Stimulated activated CD4-positive, alpha-beta T cell treated with anti-CD3 and anti-CD28 coated beads, Interleukin-15, amount 100 ng/mL, for 1 hour (primary cell): Measurements from ENCODE around the gene SH2D3A.

Experiments used
- DNase-seq, 2 donors: peaks; one replicate each; pipeline ENCODE4 v3.0.0-alpha.2; 2020; ENCODE audit warnings: low read depth in 1 of 2, low spot score in 1 of 2

The SH2D3A gene

DNA sequence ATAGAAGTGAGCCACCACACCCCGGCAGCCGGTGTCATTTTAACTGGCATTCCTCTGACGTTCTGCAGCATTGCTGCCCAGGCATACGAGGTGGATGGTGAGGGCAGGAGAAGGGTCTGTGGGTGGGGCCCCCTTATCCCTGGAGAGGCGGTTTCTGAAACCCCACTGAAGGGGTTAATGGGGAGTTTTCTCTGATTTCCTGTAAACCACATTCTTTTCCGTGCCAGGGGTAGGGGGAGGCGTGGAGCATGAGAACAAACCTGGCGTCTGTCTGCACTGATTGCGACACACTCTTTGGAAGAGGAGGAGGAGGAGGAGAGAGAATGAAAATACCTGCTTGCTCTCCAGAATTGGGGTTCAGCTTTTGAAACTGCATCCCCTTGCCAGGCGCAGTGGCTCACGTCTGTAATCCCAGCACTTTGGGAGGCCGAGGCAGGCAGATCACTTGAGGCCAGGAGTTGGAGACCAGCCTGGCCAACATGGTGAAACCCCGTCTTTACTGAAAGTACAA lies 44.1 kb downstream of the SH2D3A start:
- no peak for DNase-seq

DNA sequence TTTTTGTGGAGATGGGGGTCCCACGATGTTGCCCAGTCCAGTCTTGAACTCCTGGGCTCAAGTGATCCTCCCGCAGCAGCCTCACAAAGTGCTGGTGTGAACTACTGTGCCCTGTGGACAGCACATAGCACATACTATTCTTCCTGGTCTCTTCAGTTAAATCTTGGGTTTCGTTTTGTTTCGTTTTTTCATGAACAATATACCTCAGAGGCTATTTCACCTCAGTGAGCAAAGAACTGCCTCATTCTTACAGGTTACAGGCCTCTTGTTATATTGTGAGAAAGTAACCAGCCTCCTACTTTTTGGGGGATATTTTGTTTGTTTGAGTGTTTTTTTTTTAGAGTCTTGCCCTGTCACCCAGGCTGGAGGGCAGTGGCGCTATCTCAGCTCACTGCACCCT lies 45.5 kb downstream of the SH2D3A start:
- DNase-seq: no peak

DNA sequence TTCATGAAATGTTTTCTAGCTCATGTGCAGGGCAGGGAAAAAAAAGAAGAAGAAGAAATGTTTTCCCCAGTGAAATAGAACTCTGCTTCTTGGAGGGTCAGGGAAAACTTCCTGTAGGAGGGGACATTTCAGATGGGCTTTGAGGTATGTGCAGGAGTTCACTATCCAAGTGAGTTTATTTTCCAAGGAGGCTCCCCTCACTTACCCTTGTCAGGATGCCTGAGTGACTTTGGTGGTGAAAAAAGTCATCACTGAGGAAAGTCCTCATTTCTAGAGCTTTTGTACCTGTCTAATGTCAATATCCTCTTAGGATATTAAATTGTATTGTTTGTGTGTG lies 46.1 kb downstream of the SH2D3A start:
- DNase-seq: no peak

DNA sequence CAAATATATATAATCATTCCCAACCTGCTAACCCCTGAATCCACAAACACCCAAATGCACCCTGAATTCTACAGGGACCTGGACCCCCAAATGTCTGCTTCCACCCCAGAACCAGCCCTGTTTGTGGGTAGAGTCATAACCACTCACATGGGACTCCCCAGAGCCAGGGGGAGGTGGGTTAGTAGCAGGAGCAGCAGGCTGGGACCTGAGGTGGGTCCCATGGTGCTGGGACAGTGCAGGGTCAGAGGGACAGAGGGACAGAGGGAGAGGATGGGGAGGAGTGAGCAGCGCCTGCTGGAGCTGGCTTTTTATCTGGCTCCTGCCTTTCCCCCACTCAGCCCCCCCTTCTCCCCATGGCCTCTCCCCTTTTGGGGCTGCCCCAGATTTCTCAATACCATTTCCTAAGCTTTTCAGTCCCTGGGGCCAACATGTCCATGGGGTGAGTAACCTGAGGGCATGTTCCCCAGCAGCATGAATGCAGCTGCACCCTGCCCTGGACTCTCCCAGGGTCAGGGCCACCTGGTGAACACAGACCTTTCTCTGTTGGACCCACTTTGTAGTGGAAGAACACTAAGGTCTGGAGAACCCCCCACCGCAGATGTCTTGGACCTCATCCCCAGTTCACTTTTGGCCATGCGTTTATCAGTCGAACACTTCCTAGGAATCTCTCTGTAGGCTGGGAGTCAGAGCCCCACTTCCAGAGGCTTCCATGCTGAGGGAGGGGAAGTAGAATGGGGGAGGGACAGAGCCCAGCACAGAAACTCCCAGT lies 46.7 kb downstream of the SH2D3A start, which contains the start of gene C3:
Gene C3 (minus strand): TSS at position 282 of the 769 bp plus-strand sequence. CDS start 61 bp downstream, at position 221.
- DNase-seq: no peak

DNA sequence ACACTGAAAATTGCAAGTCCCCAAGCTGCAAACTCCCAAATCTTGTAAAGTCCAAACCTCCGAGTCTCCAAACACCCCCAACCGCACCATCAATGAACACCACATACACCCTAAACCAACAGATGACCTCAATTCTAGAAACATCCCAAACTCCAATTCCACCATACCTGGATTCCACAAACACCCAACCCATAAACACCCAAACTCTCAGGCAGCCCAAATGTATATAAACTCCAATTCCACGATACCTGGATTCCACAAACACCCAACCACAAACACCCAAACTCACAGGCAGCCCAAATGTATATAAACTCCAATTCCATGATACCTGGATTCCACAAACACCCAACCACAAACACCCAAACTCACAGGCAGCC lies 47.3 kb downstream of the SH2D3A start:
- no peak for DNase-seq

DNA sequence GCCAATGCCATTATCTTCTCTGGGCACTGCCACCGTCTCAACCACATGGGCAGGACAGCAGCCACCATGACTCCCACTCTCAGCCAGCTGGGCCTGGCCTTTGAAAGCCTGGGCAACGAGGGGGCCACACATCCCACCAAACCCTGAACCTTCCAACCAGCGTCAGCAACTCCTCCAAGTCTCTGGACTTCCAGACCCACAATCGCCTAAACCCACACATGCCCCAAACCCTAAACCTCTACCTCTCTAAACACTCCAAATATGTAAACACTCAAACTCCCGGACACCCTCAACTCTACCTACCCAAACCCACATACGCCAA lies 47.7 kb downstream of the SH2D3A start:
- DNase-seq: no peak

DNA sequence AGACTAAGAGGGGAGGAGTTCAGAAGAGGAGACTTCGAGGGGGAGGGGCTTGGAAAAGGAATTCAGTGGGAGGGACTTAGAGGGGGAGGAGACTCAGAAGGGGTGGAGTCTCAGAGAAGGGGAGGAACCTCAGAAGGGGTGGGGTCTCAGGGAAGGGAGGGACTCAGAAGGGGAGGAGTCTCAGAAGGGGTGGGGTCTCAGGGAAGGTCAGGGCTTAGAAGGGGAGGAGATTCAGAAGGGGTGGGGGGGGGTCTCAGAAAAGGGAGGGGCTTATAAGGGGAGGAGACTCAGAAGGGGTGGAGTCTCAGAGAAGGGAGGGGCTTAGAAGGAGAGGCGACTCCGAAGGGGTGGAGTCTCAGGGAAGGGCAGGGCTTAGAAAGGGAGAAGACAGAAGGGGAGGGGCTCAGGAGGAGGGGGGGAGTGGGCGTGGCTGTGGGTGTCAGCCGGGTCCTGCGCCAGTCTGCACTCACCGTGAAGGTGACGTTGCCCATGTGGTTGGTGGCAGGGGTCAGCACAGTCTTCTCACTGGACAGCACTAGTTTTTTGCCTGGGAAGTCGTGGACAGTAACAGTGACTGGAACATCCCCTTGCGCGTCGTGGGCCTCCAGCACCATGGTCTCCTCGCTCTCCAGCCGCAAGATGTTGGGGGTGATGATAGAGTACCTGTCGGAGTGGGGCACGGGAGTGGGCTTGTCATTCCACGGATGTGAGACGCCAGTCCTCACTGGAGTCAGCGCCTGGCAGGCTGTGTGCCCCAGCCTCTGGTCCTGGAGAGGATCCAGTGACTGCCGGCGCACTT lies 48.3 kb downstream of the SH2D3A start:
- DNase-seq: no peak

DNA sequence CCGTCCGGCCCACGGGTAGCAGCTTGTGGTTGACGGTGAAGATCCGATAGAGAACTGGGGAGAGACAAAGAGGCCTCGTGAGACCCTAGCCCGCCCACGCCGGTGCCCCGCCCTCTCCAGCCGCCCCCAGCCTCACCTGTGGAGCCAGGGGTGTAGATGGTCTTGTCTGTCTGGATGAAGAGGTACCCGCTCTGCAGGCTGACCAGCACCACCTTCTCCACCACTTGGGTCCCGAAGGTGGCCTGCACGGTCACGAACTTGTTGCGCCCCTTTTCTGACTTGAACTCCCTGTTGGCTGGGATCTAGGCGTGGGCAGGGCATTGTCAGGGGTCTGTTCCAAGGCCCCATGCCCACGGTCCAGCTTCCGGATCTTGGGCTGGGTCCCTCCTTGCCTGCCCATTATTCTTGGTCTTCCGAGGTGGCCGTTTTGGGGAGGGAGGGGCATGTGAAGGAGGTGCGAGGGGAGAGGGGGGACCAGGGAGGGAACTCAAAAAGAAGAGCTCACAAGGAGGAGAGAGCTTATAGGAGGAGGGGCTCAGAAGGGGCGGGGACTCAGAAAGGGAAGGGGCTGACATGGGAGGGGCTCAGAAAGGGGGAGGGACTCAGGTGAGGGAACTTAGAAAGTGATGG lies 49.0 kb downstream of the SH2D3A start:
- DNase-seq: no peak

DNA sequence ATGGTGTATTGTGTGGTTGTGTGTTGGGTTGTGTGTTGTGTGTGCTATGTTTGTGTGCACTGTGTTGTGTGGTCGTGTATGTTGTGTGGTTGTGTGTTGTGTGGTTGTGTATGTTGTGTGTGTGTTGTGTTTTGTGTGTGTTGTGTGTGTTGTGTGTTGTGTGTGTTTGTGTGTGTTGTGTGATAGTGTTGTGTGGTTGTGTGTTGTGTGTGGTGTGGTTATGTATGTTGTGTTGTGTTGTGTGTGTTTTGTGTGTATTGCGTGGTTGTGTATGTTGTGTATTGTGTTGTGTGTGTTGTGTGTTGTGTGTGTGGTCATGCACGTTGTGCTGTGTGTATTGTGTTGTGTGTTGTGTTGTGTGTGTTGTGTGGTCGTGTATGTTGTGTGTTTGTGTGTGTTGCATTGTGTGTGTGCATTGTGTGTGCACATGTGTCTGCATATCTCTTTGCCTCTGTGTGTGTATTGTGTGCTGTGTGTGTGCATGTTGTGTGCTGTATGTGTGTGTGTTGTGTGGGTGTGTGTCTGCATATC lies 49.7 kb downstream of the SH2D3A start:
- DNase-seq: no peak

DNA sequence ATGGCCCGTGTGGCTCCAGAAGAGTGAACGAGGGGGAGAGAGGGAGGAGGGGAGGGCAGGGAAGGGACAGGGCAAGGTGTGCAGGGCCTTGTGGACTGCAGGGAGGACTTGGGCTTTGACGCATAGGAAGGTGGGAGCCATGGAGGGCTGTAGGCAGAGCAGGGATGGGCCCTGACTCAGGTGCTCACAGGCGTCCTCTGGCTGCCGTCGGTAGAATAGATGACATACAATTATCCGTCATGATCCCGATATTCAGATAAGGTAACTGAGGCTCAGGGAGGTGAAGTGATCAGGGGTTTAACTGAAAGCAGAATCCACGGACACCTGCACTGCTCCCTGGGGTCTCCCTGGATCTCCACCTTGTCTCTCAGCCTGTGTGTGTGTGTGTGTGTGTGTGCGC lies 50.2 kb downstream of the SH2D3A start:
- no peak for DNase-seq

DNA sequence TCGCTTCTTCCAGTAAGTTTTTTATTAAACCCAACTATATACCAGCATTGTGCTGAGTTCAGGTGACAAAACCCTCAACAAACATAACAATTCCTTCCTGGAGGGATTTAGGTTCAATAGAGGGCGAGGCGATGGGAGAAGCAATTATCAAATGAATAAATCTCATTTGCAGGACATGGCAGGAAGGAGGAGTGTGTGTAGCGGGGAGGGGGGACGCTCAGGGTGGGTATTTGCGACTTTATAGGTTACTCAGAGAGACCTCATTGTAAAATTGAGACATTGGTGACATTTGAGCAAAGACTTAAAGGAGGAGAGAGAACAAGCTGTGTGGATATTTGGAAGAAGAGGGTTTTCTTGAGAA lies 50.6 kb downstream of the SH2D3A start:
- no peak for DNase-seq

DNA sequence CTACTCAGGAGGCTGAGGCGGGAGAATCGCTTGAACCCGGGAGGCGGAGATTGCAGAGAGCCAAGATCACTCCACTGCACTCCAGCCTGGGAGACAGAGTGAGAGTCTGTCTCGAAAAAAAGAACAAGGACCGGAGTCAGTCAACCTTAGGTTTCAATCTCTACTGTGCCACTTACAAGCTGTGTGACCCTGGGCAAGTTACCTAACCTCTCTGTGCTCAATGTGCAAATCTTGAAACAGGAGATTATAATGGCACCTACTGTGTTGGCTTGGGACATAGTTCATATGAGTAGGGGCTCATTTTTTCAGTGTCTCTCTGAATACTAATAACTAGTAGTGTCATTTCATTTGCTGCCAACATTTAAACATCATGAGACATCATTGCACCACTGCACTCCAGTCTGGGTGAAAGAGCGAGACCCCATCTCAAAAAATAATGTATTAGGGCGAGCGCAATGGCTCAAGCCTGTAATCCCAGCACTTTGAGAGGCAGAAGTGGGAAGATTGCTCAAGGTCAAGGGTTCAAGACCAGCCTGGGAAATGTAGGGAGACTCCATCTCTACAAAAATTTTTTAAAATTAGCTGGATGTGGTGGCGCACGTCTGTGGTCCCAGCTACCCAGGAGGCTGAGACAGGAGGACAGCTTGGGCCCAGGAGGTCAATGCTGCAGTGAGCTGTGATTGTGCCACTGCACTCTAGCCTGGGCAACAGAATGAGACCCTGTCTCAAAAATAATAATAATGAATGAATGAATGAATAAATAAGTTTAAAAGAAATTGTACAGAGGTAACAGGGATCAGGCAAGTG lies 52.3 kb downstream of the SH2D3A start:
- DNase-seq: no peak

DNA sequence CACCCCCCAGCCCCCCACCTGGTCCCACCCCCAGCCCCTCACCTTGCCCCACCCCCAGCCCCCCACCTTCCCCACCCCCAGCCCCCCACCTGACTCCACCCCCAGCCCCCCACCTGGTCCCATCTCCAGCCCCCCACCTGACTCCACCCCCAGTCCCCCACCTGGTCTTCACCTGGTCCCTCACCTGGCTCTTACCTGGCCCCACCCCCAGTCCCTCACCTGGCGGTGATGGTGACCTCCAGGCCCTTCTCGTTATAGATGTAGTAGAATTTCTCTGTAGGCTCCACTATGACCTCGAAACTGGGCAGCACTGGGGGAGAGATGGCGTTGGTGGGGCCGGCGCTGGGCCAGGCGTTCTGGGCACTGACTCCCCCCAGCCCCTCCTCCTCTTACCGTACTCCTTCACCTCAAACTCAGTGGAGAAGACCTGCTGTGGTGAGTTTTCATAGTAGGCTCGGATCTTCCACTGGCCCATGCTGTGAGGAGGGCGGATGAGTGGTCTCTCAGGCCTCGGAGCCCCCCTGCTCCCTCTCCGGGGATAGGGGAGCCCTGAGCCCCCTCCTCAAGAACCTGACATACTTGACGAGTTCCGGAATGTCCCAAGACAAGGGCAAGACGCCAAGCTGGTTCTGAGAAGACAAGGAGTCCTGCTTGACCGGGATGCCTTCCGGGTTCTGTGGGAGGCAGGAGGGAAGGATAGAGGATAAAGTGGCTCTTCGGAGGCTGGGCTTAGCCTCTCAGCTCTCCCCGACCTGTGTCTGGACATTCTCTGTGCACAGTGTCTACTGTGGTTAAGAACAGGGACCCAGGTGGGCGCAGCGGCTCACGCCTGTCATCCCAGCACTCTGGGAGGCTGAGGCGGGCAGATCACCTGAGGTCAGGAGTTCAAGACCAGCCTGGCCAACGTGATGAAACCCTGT lies 53.2 kb downstream of the SH2D3A start:
- no peak for DNase-seq

DNA sequence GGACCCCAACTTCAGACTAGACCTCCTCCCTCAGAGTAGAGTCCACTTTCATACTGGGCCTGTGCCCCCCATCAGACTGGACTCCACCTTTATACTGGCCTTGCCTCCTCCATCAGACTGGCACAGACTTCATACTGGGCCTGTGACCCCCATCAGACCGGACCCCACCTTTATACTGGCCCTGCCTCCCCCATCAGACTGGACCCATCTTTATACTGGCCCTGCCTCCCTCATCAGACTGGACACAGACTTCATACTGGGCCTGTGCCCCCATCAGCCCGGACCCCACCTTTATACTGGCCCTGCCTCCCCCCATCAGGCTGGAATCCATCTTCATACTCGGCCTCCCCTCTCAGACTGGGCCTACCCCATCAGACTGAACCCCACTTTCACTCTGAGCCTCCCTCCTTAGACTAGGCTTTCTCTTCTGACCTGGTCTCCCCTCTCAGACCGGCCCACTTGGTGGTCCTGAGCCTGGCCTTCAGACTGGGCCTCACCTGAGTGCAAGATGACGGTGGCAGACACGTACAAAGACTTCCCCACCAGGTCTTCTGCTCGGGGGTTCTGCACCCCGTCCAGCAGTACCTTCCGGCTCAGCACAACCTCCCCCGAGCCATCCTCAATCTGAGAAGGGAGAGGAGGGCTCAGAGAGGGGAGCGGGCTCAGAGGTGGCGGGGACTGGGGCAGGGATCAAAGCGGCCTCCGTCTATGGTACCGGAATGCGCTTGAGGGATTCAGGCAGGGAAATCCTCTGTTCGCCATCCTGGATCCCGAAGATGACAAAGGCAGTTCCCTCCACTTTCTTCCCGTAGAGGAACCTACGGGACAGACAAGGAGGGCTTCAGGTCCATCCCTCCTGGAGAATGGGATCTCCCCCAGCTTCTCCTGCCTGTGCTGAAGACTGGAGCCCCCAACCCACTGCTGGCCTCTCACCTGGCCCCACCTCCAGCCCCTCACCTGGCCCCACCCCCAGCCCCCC lies 54.3 kb downstream of the SH2D3A start:
- no peak for DNase-seq

DNA sequence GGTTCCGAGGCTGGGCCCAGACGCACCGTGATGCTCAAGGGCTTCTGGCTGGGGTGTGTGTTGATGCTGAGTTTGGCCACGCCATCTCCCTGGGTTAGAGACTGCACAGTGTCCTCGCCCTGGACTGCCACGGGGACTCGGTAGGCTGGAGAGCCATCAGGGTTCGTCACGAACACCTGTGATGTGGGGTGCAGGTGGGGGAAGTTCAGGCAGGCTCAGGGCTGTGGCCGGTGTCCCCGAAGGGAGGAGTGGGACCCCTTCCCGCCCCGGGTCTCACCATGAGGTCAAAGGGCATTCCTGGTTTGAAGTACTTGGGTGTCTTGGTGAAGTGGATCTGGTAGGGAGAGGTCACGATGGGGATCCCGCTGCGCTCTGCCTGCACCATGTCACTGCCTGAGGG lies 55.0 kb downstream of the SH2D3A start:
- no peak for DNase-seq

DNA sequence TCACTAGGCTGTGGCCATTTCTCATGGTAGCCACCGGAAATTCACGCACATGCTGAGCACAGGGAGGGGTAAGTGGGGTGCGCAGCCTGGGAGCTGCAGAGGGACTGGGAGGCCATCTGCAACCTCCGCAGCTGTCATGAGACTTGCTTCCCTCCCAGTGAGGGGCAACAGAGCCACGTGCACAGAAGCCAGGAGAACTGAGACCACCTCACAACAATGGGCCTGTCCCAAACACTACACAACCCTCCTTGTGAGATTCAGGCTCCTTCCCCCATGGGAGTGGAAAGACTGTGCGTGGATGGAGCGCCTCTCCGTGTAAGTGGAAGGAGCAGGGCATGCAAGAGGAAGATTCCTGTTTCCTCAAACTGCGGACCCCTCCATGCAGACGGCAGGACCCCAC lies 55.6 kb downstream of the SH2D3A start:
- no peak for DNase-seq

DNA sequence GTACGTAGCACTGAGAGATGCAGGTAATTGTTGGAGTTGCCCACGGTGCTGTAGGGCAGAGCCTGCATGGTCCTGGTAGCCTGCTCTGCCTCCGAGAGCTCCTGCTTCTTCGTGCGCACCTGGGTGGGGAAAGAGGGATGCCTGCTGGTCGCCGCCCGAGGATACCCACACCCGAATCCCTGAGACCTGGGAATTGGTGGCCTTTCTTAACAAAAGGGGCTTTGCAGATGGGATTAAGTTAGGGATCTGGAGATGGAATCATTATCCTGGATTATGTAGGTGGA lies 56.2 kb downstream of the SH2D3A start:
- no peak for DNase-seq

DNA sequence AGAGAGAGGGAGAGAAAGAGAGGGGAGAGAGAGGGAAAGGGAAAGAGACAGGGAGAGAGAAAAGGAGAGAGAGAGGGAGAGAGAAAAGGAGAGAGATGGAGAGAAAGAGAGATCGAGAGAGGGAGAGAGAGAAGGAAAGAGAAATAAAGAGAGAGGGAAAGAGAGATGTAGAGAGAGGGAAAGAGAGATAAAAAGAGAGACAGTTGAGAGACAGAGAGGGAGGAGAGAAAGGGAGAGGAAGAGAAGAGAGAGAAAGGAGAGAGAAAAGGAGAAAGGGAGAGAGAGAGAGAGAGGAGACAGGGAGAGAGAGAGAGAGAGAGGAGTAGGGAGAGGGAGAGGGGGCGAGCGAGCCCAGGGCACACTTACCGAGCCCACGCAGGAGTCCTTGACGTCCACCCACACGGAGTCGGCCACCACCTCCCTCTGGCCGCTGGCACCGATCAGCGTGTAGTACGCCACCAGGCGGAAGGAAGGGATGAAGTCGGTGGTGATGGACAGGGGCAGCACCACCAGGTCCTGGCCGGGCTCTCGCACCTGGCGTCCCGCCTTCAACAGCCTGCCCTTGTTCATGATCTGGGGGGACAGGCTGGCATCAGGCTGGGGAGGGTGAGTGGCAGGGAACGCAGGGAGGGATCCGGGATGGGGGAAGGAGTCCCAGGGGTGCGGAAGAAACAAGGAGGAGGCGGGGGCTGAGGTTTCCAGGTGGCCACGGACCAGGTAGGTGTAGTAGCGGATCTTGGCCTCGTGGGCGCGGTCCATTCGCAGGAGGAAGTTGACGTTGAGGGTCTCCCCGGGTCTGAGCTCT lies 56.8 kb downstream of the SH2D3A start:
- no peak for DNase-seq
